Hepatocyte (in vitro differentiated cells): Measurements from ENCODE around the gene CPLANE1.

Experiments used
- CTCF ChIP-seq: fragments of 200-600 bp; sonication (generic); IDR thresholded peaks from 2 replicates; pipeline ENCODE4 v1.5.1; 2016; ENCODE audit warnings: antibody characterized with exemption, mild to moderate bottlenecking; ENCODE audit not compliant: poor library complexity
- EZH2 ChIP-seq: fragments of 200-600 bp; sonication (generic); IDR thresholded peaks from 2 replicates; pipeline ENCODE4 v1.6.1; 2016; ENCODE audit warnings: antibody characterized with exemption, mild to moderate bottlenecking, borderline replicate concordance

GRCh38 chr5:37063739-37064138, 185.4 kb downstream of the CPLANE1 start:
- no peak for TF ChIP-seq CTCF
- no peak for TF ChIP-seq EZH2
